K562 (cell line): Measurements from ENCODE around the gene DTL. TPM values are rescaled to one million over a fixed set of nuclear protein-coding genes. Genes with fewer than 3 reads are reported as not detected.

Experiments
- ATAC-seq: fragments of 200-7000 bp; cut with Tn5 transposase; 3 replicates; pipeline ENCODE4 v1.9.1; 2020; ENCODE audit warnings: moderate library complexity
- BruUV-seq: library from RNA; stranded (reverse); fragments of 400-500 nt; replicated peaks from 2 replicates; lab custom pipeline; 2021; lab: Mats Ljungman, UMichigan
- CTCF ChIA-PET: fragments of 300-600 bp; formaldehyde crosslinking; extraction: SDS; loops from one replicate; lab custom pipeline; 2021; ENCODE audit warnings: low intra/inter-chr PET ratio; lab: Yijun Ruan, JAX
- POLR2A ChIA-PET: fragments of 300-600, 350-650 bp; sonication (Branson Sonifier 250); formaldehyde crosslinking; extraction: SDS; loops from one replicate; lab custom pipeline; 2021; ENCODE audit warnings: antibody characterized with exemption, inconsistent platforms; lab: Yijun Ruan, JAX
- DNase-seq, 4 experiments: peaks; one replicate each; pipeline versions ENCODE4 v3.0.0 to v3.0.0-alpha.2; 2011 to 2018; ENCODE audit warnings: low spot score in 3 of 4, mixed read lengths in 3 of 4; ENCODE audit errors: extremely low read depth in 1 of 4
- FAIRE-seq: peaks from 2 replicates; lab custom pipeline; 2011; peaks lifted over from hg19 to GRCh38; lab: Jason Lieb, UNC
- H2AFZ ChIP-seq: 2 replicates; pipeline ENCODE4 v1.6.0; 2011; ENCODE audit warnings: low read depth, low read length, control low read depth, inconsistent platforms
- H3K27ac ChIP-seq: fragments of 200-600 bp; 3 replicates; pipeline ENCODE4 v1.8.0; 2011; ENCODE audit warnings: low read depth, mild to moderate bottlenecking, control low read depth, inconsistent platforms, low read length, moderate library complexity, mixed read lengths; ENCODE audit errors: extremely low read depth
- H3K27me3 ChIP-seq, 2 experiments: fragments of 300-600 bp in 1 of 2; 2 replicates in 1 of 2; 3 replicates in 1 of 2; pipeline versions ENCODE4 v1.6.0 to v1.8.0; 2011; ENCODE audit warnings: inconsistent platforms in 2 of 2, low read length in 2 of 2, mild to moderate bottlenecking in 1 of 2, mixed read lengths in 1 of 2, moderate library complexity in 1 of 2; ENCODE audit not compliant: control insufficient read depth in 2 of 2, insufficient read depth in 2 of 2
- H3K36me3 ChIP-seq: fragments of 300-600 bp; 3 replicates; pipeline ENCODE4 v1.8.0; 2011; ENCODE audit warnings: mild to moderate bottlenecking, low read length, inconsistent platforms; ENCODE audit not compliant: control insufficient read depth, insufficient read depth
- H3K4me1 ChIP-seq, 2 experiments: fragments of 200-600 bp in 1 of 2; replicated peaks in 1 of 2; 2 replicates in 1 of 2; 3 replicates in 1 of 2; pipeline versions ENCODE4 v1.5.1 to v1.8.0; 2011; ENCODE audit warnings: inconsistent platforms in 2 of 2, low read length in 2 of 2, mild to moderate bottlenecking in 1 of 2, mixed read lengths in 1 of 2, moderate library complexity in 1 of 2; ENCODE audit not compliant: control insufficient read depth in 2 of 2, insufficient read depth in 2 of 2
- H3K4me2 ChIP-seq: 2 replicates; pipeline ENCODE4 v1.6.1; 2011; ENCODE audit warnings: low read length, control low read depth, inconsistent platforms, mixed read lengths; ENCODE audit not compliant: insufficient read depth
- H3K4me3 ChIP-seq: fragments of 200-600 bp; sonication (generic), shearing (Covaris generic); 2 replicates; pipeline ENCODE4 v1.5.1; 2016; ENCODE audit warnings: control low read depth, inconsistent platforms
- H3K79me2 ChIP-seq: fragments of 200-600 bp; 3 replicates; pipeline ENCODE4 v1.8.0; 2011; ENCODE audit warnings: low read length, inconsistent platforms; ENCODE audit not compliant: control insufficient read depth, insufficient read depth
- H3K9ac ChIP-seq, 2 experiments: 2 replicates each; pipeline versions ENCODE4 v1.6.0 to v1.6.1; 2011; ENCODE audit warnings: low read depth in 2 of 2, low read length in 2 of 2, control low read depth in 1 of 2, inconsistent platforms in 1 of 2, mild to moderate bottlenecking in 1 of 2, mixed read lengths in 1 of 2; ENCODE audit not compliant: insufficient read depth in 1 of 2
- H3K9me1 ChIP-seq: one replicate; pipeline ENCODE4 v1.6.0; 2011; ENCODE audit warnings: inconsistent platforms, mild to moderate bottlenecking, low read length, moderate library complexity; ENCODE audit not compliant: control insufficient read depth, insufficient read depth
- H3K9me3 ChIP-seq: replicated peaks from 2 replicates; pipeline ENCODE4 v1.5.1; 2011; ENCODE audit warnings: low read depth, low read length, inconsistent platforms; ENCODE audit not compliant: control insufficient read depth, insufficient read depth
- H4K20me1 ChIP-seq: replicated peaks from 2 replicates; pipeline ENCODE4 v1.6.1; 2011; ENCODE audit warnings: low read length, inconsistent platforms, mixed read lengths; ENCODE audit not compliant: control insufficient read depth, insufficient read depth
- CHD7 ChIP-seq: fragments of 200-600 bp; sonication (generic); IDR thresholded peaks from one replicate; pipeline ENCODE4 v1.6.1; 2012; ENCODE audit warnings: mild to moderate bottlenecking, low read depth, low read length, inconsistent platforms
- HMGXB4 ChIP-seq: sonication (generic); formaldehyde crosslinking; IDR thresholded peaks from 2 replicates; pipeline ENCODE4 v1.8.1; 2023; ENCODE audit warnings: mild to moderate bottlenecking, missing genetic modification reagents
- RAD51 ChIP-seq: fragments of 450-650 bp; IDR thresholded peaks from 2 replicates; pipeline ENCODE4 v1.7.1; 2016; ENCODE audit warnings: low read depth, mild to moderate bottlenecking, borderline replicate concordance
- ZNF592 ChIP-seq: fragments of 450-650 bp; IDR thresholded peaks from 2 replicates; pipeline ENCODE4 v1.6.1; 2017; ENCODE audit warnings: antibody characterized with exemption, mild to moderate bottlenecking
- WGBS: fragments of 100-300 bp; shearing (Covaris generic); methylation state at CpG from one replicate; pipeline ENCODE4 v1.1.6; 2016; ENCODE audit warnings: low coverage, mixed read lengths; ENCODE audit not compliant: insufficient coverage; ENCODE audit errors: missing lambda C conversion rate; 5-methylcytosine and 5-hydroxymethylcytosine counted together
- in situ Hi-C: fragments of 300-500 bp; cut with MboI; formaldehyde crosslinking; loops from 4 replicates; pipeline ENCODE4 v1.15.0; 2018; ENCODE audit warnings: inconsistent platforms, mixed read lengths
- intact Hi-C: fragments of 100-400 bp; cut with micrococcal nuclease; formaldehyde crosslinking; loops from 2 replicates; pipeline ENCODE4 v1.14.2; 2022
- polyA plus RNA-seq, 8 experiments: library from polyadenylated mRNA; depleted of rRNA in 4 of 8; stranded (reverse) in 5 of 8; unstranded in 3 of 8; fragments of >200 nt; fragmentation: Nextera tagmentation in 2 of 8; fragmentation: Illumina TruSeq in 1 of 8; extraction: Ambion mirVana in 2 of 8; extraction: Trizol in 1 of 8; gene quantifications; 2 replicates each; pipeline versions ENCODE4 v1.2.1 to v1.2.3, GENCODE V29; 2011 to 2014; ENCODE audit warnings: inconsistent platforms in 1 of 8, missing spikeins in 1 of 8
- total RNA-seq, 7 experiments: library from RNA; depleted of rRNA in 6 of 7; stranded (reverse); fragments of >200 nt in 6 of 7; fragmentation: Illumina TruSeq in 2 of 7; extraction: Trizol in 2 of 7; gene quantifications; 2 replicates each; pipeline versions ENCODE4 v1.2.1 to v1.2.3, GENCODE V29; 2011 to 2021; ENCODE audit warnings: low replicate concordance in 1 of 7

DTL gene
- total and polyA plus RNA-seq, 9 of the 15 experiments (the other 6 are each of a cell fraction or from before 2014, with no cell fraction given): 38.3 to 81.0 (median 63.2) TPM

GRCh38 chr1:212013672-212014071 is 21.9 kb upstream of the DTL start:
- ChIA-PET POLR2A (interaction anchor here (0.7 to 1.7 kb wide), 4 partner anchors 13 to 352 kb away, joined by 3 to 8 read pairs (median 4); partner anchors contain the start of genes DTL and INTS7), CTCF (interaction anchor here (1.1 kb wide), 1 partner anchor 21 kb away, joined by 3 read pairs; the partner anchor contains the start of gene INTS7)
- H4K20me1 ChIP-seq: no peaks in the 10 kb centered on the region
- peak; percentile 61 for ATAC-seq
- no peak for DNase-seq
- H3K9ac ChIP-seq: no peak overlapping the region
- intact Hi-C loops (loop anchor here (2.0 to 5.0 kb wide), 2 partner anchors 277 to 331 kb away; no protein-coding TSS in a partner anchor), in situ Hi-C loops (no loop called here)
- no peaks in the 10 kb centered on the region for H3K4me1 ChIP-seq
- H2AFZ ChIP-seq: no peak overlapping the region
- no peak overlapping the region for H3K4me2 ChIP-seq
- peaks cover 59% of the 10 kb centered on the region; the same call in 2 of the 3 replicates for H3K36me3 ChIP-seq
- H3K9me3 ChIP-seq: no peaks in the 10 kb centered on the region
- H3K9me1 ChIP-seq: no peaks in the 10 kb centered on the region
- 30% methylated on average over 2 of the region's 2 CpGs for WGBS
- H3K27me3 ChIP-seq: no peaks in the 10 kb centered on the region
- no peaks in the 10 kb centered on the region for H3K79me2 ChIP-seq
- BruUV-seq: no TSS peak
- no peak for FAIRE-seq
- no peak overlapping the region for H3K27ac ChIP-seq
- no peak overlapping the region for H3K4me3 ChIP-seq
- TF ChIP-seq RAD51 (no peak), CHD7 (no peak), HMGXB4 (no peak), ZNF592 (no peak)
